Tibial nerve (tissue), 4 donors: ENCODE results near the gene CTXND1. TPM values are rescaled to one million over a fixed set of nuclear protein-coding genes. Genes with fewer than 3 reads are reported as not detected.
A peak's percentile ranks its signal among the peaks of the same experiment; 100 is the strongest.

Experiments used
- DNase-seq, 2 donors: peaks; one replicate each; pipeline ENCODE4 v3.0.0-alpha.2; 2019; ENCODE audit warnings: low spot score in 2 of 2
- H3K27ac ChIP-seq, 4 donors: fragments of 200-600 bp; sonication (generic) in 3 of 4; one replicate each; pipeline ENCODE4 v1.5.1; 2017 to 2019; ENCODE audit warnings: mild to moderate bottlenecking in 1 of 4
- H3K27me3 ChIP-seq, 2 donors: fragments of 200-600 bp; sonication (generic) in 1 of 2; one replicate each; pipeline versions ENCODE4 v1.5.1 to v1.6.0; 2017 to 2019
- H3K36me3 ChIP-seq, 3 donors: fragments of 200-600 bp; sonication (generic); one replicate each; pipeline ENCODE4 v1.5.1; 2018 to 2019
- H3K4me1 ChIP-seq, 4 donors: fragments of 200-600 bp; sonication (generic) in 3 of 4; one replicate each; pipeline ENCODE4 v1.5.1; 2017 to 2019
- H3K4me3 ChIP-seq, 4 donors: fragments of 200-600 bp; sonication (generic) in 3 of 4; one replicate each; pipeline ENCODE4 v1.5.1; 2017 to 2019; ENCODE audit warnings: mild to moderate bottlenecking in 1 of 4, moderate library complexity in 1 of 4
- H3K9me3 ChIP-seq, 4 donors: fragments of 200-600 bp; sonication (generic) in 3 of 4; one replicate each; pipeline ENCODE4 v1.5.1; 2017 to 2019
- CTCF ChIP-seq, 5 experiments: fragments of 200-600 bp in 3 of 5; fragments of 450-650 bp in 2 of 5; sonication (generic) in 3 of 5; IDR thresholded peaks; one replicate each; pipeline ENCODE4 v1.5.1; 2016 to 2019; ENCODE audit warnings: antibody characterized with exemption in 5 of 5, mild to moderate bottlenecking in 3 of 5, moderate library complexity in 2 of 5
- EP300 ChIP-seq, 2 donors: sonication (generic); formaldehyde crosslinking; IDR thresholded peaks; one replicate each; pipeline ENCODE4 v1.6.1; 2017; ENCODE audit warnings: antibody characterized with exemption in 2 of 2, mild to moderate bottlenecking in 1 of 2
- POLR2A ChIP-seq, 2 donors: fragments of 450-650 bp; IDR thresholded peaks; one replicate each; pipeline ENCODE4 v1.6.1; 2017; ENCODE audit warnings: antibody characterized with exemption in 2 of 2, mild to moderate bottlenecking in 2 of 2, moderate library complexity in 2 of 2
- WGBS, 2 donors: methylation state at CpG; one replicate each; pipeline ENCODE4 v1.1.5; 2018; 5-methylcytosine and 5-hydroxymethylcytosine counted together
- total RNA-seq, 4 donors: library from RNA; depleted of rRNA; stranded (reverse); fragments of >200 nt; gene quantifications; one replicate each; pipeline ENCODE4 v1.1.0, GENCODE V29; 2016

CTXND1 gene
- total RNA-seq, 4 donors from 2014 or later, result 1.8 to 3.7 (median 2.6) TPM

- H3K27ac ChIP-seq, result peak overlapping the region in 2 of 4 donors; percentile 66 to 85
- H3K4me3 ChIP-seq, result no peak overlapping the region
- no peaks in the 10 kb centered on the region for H3K27me3 ChIP-seq
- WGBS, 2 donors, result 66 to 75% methylated on average over 17 of the region's 17 CpGs
- peaks cover 0 to 90% (median 5%) of the 10 kb centered on the region in 3 donors for H3K36me3 ChIP-seq
- no peak for TF ChIP-seq CTCF (IDR thresholded peaks at IDR 0.05)
- no peak for TF ChIP-seq POLR2A (IDR thresholded peaks at IDR 0.05)
- no peak for TF ChIP-seq EP300 (IDR thresholded peaks at IDR 0.05)
- no peak for DNase-seq
- peaks cover 0 to under 1% (median 0%) of the 10 kb centered on the region in 4 donors for H3K4me1 ChIP-seq
- H3K9me3 ChIP-seq, result no peaks in the 10 kb centered on the region
Observed at GRCh38 chr15:80179025-80179759, 72.8 kb downstream of the CTXND1 start.

GRCh38 chr15:80177156-80177555 is 74.9 kb downstream of the CTXND1 start:
- Histone ChIP-seq H3K27ac (no peak overlapping the region), H3K9me3 (no peaks in the 10 kb centered on the region), H3K36me3 (peaks cover 0 to 84% (median 5%) of the 10 kb centered on the region in 3 donors), H3K4me3 (no peak overlapping the region), H3K4me1 (peaks cover 0 to 8% (median 0%) of the 10 kb centered on the region in 4 donors), H3K27me3 (no peaks in the 10 kb centered on the region)
- TF ChIP-seq CTCF (IDR thresholded peaks at IDR 0.05) (no peak), EP300 (IDR thresholded peaks at IDR 0.05) (no peak), POLR2A (IDR thresholded peaks at IDR 0.05) (no peak)
- DNase-seq, result no peak
- 82 to 93% methylated on average over 2 of the region's 2 CpGs for WGBS, 2 donors

- TF ChIP-seq POLR2A (IDR thresholded peaks at IDR 0.05) (no peak), CTCF (IDR thresholded peaks at IDR 0.05) (no peak), EP300 (IDR thresholded peaks at IDR 0.05) (no peak)
- no peaks in the 10 kb centered on the region for H3K27me3 ChIP-seq
- no peak overlapping the region for H3K4me3 ChIP-seq
- H3K9me3 ChIP-seq, result no peaks in the 10 kb centered on the region
- peaks cover 0 to 8% (median 0%) of the 10 kb centered on the region in 4 donors for H3K4me1 ChIP-seq
- no peak for DNase-seq
- H3K36me3 ChIP-seq, result peaks cover 0 to 83% (median 5%) of the 10 kb centered on the region in 3 donors
- WGBS, 2 donors, result 59 to 94% methylated on average over 6 of the region's 6 CpGs
- no peak overlapping the region for H3K27ac ChIP-seq
Observed at GRCh38 chr15:80176443-80176842, 75.6 kb downstream of the CTXND1 start.

GRCh38 chr15:80175436-80175835 is 76.6 kb downstream of the CTXND1 start:
- no peaks in the 10 kb centered on the region for H3K9me3 ChIP-seq
- no peaks in the 10 kb centered on the region for H3K27me3 ChIP-seq
- DNase-seq, result no peak
- WGBS, 2 donors, result 93 to 96% methylated on average over 4 to 9 of the region's 9 CpGs
- H3K27ac ChIP-seq, result peak overlapping the region in 2 of 4 donors; percentile 67 to 68
- no peak overlapping the region for H3K4me3 ChIP-seq
- H3K36me3 ChIP-seq, result peaks cover 0 to 78% (median 0%) of the 10 kb centered on the region in 3 donors
- TF ChIP-seq POLR2A (IDR thresholded peaks at IDR 0.05), result no peak
- TF ChIP-seq CTCF (IDR thresholded peaks at IDR 0.05), result no peak
- TF ChIP-seq EP300 (IDR thresholded peaks at IDR 0.05), result no peak
- peaks cover 0 to 8% (median 0%) of the 10 kb centered on the region in 4 donors for H3K4me1 ChIP-seq

- H3K4me1 ChIP-seq, result peaks cover 0 to 8% (median 0%) of the 10 kb centered on the region in 4 donors
- H3K27ac ChIP-seq, result peak overlapping the region in 3 of 4 donors; percentile 59 to 68 (median 67)
- peaks cover 0 to 78% (median 0%) of the 10 kb centered on the region in 3 donors for H3K36me3 ChIP-seq
Observed at GRCh38 chr15:80174017-80174746, 77.8 kb downstream of the CTXND1 start.

More at GRCh38 chr15:80174017-80174746, 77.8 kb downstream of the CTXND1 start:
- no peaks in the 10 kb centered on the region for H3K27me3 ChIP-seq
- no peaks in the 10 kb centered on the region for H3K9me3 ChIP-seq
- no peak for DNase-seq
- WGBS, 2 donors, result 67% methylated on average over 11 of the region's 11 CpGs
- TF ChIP-seq EP300 (IDR thresholded peaks at IDR 0.05) (no peak), CTCF (IDR thresholded peaks at IDR 0.05) (no peak), POLR2A (IDR thresholded peaks at IDR 0.05) (no peak)
- no peak overlapping the region for H3K4me3 ChIP-seq
